DOHH2 (cell line): ENCODE results near the gene ANKRD6.

ENCODE experiments used
- CTCF ChIP-seq: fragments of 200-600 bp; sonication (generic); IDR thresholded peaks from one replicate; pipeline ENCODE4 v1.5.1; 2014; ENCODE audit warnings: antibody characterized with exemption, mild to moderate bottlenecking, low read depth, low read length; ENCODE audit not compliant: poor library complexity, severe bottlenecking
- EZH2phosphoT487 ChIP-seq: fragments of 200-600 bp; sonication (generic); IDR thresholded peaks from 2 replicates; pipeline ENCODE4 v1.6.1; 2017; ENCODE audit warnings: borderline replicate concordance, mild to moderate bottlenecking, antibody characterized with exemption, low read length, moderate library complexity, mixed read lengths

- TF ChIP-seq CTCF (no peak), EZH2phosphoT487 (no peak)
Measured at GRCh38 chr6:89615882-89616281, 182.9 kb downstream of the ANKRD6 start.
